ENCODE measurements around the gene KCNJ12.
"Not testable (repeated sequence)": the region's sequence is repeated elsewhere in the genome, so short reads cannot be mapped to it uniquely, and the experiment has no call there.

Gene KCNJ12

DNA sequence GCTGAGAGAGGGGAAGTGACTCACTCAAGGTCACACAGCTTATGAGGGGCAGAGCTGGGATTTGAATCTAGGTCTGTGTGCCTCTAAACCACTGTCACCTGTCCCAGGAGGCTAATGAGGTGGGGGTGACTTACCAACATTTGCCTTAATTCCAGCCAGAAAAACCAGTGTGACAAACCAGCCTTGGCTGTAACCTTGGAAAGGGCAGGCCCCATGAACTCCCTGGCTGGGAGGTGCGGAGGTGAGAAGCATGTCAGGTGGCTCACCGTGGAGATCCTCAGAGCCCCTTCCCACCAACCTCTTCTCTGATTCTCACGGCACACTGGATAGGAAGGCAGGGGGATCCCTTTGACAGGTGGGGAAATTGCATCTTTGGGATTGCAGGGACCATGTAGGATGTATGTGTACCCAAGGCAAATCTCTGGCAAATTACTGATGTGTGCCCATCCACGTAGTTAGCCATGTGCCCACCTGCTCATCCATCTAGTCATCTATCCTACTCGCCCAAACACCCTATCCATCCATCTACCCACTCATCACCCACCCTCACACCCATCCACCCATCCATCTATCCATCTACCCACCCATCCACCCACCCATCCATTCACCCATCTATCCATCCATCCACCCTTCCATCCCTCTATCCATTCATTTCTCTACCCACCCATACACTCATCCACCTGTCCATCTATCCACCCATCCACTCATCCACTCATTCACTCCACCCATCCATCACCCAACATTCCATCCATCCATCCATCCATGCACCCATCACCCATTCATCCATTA, 30.7 kb downstream of the KCNJ12 start:
- DNase-seq (ENCODE audit: low spot score), result not testable (repeated sequence)

DNA sequence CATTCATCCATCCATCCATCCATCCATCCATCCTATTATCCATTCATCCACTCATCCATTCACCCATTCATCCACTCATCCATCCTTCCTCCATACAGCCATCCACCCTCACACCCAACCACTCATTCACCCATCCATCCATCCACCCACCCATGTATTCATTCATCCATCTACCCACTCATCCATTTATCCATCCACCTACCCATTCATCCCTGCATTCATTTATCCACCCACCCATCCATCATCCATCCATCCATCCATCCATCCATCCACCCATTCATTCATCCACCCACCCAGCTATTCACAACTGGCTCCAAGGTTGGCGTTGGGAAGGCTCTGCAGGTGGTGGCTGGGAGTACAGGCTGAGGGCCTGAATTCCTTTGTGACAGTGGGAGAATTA, 31.6 kb downstream of the KCNJ12 start:
- DNase-seq (ENCODE audit: low spot score), result not testable (repeated sequence)

DNA sequence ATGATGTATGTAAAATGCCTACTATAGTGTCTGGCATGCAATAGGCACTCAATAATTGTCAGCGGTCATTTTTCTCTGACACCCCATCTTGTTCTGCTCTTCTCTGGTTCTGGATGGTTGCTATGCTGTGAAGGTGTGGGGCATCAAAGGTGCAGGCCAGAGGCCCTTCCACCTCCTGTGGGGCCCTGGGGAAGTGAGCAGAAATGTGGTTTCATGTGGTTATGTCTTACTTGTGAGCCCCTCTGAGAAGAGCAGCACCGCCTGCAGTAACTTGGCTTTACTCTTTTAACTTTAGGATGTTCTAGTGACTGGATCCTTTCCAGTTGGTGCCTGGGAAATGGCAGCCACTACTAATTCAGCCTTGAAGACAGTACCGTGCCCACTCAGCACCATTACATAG, 32.1 kb downstream of the KCNJ12 start:
- DNase-seq (ENCODE audit: low spot score), result not testable (repeated sequence)

DNA sequence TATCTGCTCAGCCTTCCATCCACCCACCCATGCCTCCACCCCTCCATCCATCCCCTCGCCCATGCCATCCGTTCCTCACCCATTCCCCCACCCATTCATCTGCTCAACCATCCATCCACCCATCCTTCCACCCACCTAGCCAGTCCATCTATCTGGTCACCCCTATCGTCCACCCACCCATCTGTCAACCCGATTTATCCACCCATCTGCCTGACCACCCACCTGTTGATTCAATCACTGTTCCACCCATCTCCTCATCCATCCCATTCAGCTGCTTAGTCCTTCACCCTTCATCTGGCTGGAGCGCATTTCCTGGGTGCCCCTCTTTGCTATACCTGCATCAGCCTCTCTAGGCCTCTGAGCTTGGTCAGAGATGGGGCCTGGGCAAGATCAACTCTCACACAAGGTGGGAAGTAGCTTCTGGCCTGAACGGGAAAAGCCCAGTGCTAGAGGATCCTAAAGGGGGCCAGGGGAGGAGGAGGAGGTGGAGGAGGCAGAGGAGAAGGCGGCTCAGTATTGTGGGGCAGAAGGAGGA, 32.7 kb downstream of the KCNJ12 start:
- not testable (repeated sequence) for DNase-seq (ENCODE audit: low spot score)

DNA sequence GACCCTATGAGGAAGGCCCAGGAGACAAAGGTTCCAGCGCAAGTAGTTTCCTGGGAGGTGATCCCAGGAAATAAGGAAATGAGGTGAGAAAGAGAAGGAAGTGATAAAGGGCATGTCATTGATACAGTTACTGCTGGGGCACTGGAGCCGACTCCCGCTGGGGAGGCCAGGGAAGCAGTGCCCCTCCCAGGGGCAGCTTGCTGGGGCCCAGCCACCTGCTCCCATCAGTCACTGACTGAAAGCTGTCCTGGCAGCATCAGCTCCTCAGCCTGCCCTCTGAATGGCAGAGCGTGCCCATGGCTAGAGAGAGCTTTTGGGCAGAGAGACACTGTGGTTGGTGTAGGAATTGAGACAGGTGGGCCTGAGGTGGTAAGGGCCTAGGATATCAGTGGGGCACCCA, 33.2 kb downstream of the KCNJ12 start:
- not testable (repeated sequence) for DNase-seq (ENCODE audit: low spot score)

DNA sequence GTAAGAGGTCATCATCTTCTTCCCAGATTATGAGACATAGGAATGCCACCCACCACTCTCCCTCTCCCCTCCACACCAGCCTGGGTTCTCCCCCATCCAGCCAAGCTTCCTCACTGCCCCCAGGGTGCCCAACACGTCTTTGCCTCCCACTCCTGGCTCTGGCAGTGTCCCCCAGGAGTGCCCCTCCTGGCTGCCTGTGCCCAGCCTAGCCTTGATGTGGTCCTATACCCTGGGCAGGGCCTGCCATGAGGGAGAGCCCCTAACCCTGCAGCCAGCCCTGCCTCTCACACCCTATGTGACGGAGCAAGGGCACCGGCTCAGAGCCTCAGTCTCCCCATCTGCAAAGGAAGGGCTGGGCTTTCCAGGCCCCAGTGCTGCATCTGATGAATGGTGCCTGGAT, 33.8 kb downstream of the KCNJ12 start:
- not testable (repeated sequence) for DNase-seq (ENCODE audit: low spot score)

DNA sequence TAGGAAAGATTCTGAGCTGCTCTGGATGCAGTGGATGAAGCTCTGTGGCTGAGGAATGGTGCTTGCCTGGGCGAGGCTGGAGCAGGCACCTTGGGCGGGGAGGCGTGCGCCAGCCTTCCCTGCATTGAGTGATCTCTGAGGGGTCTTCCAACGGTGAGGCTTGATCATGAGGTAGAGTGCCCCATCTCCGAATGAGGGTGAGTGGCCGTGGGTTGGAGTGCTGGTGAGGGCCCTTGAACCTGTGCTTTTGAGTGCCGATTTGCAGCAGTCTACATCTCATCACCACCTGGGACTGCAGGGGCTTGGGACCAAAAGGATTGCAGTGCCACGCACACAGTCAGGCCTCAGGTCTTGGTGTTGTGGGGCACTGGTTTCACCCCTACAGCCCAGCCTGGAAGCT, 34.2 kb downstream of the KCNJ12 start:
- DNase-seq (ENCODE audit: low spot score), result not testable (repeated sequence)

DNA sequence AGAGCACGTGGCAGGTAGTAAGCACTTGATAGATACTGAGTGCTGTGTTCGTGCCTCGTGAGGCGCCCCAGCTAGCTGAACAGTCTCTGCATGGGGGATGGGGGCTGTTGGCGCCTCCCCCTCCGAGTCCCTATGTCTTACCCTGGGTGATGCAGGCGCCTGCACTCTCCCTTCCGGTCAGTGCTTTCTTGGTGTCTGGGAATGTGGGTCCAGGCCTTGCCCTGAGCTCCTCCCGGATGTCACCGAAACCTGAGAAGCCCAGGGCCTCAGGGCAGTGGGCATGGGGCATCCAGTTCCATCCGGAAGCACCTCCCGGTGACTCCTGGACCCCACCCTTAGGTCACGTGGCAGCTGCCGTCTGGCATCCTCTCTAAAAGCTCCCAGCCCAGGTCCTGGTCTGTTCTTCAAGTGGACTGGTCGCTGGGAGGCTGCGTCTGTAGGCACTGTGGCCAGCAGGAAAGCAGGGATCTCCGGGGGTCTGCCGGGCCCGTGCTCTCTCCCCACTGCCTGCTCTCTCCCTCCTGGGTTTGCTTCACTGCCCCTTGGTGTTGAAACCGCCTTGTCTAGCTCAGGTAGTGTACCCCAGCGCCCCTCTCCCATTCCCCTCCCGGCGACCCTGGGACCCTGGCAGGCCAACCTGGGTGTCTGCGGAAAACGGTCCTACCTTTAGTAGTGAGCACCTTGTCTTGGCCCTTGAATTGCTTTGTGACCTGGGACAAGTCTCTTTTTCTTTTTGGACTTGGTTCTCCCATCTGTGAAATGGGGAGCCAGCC, 34.9 kb downstream of the KCNJ12 start:
- DNase-seq (ENCODE audit: low spot score), result not testable (repeated sequence)

DNA sequence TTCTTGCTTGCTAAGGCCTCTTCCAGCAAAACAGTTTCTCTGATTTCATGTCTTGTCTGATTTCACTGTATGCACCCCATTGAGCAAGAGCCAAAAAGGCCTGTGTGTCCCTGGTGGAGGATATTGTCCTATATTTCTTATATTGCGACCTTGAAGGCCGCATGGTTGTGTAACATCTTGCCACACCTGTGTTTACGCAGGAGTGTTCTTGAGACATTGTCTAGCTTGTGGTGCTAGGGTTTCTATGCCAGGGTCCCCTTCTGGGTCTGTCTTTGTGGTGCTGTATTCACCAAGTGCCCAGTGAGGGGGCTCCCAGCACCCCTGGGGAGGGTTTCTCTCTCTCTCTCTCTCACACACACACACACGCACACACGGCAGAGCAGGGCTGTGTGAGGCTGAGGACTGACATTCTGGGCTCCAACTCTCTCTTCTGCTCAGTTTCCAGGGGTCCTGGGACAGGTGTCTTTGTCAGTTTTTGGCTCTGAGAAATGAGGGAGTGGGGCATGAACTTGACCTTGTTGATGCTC, 35.6 kb downstream of the KCNJ12 start:
- not testable (repeated sequence) for DNase-seq (ENCODE audit: low spot score)

DNA sequence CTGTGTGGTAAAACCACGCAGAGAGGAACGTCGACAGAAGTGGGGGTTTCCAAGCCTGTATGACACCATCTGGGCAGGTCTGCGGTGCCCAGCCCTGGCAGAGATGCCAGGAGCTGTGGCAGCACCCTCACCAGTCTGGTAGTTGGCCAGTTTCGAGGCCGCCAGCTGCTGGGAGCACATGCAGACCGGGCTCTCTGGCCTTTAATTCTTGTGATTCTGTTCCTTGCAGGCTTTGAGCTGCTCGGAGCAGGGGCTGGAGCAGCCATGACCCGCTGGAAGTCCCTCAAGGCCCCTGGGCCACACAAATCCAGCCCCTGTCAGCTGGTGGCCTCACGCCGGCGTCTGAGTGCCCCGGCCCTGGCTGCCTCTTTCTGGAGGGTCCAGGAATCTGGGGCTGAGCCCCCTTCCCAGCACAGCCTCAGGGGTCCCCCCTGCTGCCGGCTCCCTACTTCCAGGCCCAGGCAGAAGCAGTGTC, 36.1 kb downstream of the KCNJ12 start:
- DNase-seq (ENCODE audit: low spot score), result not testable (repeated sequence)

DNA sequence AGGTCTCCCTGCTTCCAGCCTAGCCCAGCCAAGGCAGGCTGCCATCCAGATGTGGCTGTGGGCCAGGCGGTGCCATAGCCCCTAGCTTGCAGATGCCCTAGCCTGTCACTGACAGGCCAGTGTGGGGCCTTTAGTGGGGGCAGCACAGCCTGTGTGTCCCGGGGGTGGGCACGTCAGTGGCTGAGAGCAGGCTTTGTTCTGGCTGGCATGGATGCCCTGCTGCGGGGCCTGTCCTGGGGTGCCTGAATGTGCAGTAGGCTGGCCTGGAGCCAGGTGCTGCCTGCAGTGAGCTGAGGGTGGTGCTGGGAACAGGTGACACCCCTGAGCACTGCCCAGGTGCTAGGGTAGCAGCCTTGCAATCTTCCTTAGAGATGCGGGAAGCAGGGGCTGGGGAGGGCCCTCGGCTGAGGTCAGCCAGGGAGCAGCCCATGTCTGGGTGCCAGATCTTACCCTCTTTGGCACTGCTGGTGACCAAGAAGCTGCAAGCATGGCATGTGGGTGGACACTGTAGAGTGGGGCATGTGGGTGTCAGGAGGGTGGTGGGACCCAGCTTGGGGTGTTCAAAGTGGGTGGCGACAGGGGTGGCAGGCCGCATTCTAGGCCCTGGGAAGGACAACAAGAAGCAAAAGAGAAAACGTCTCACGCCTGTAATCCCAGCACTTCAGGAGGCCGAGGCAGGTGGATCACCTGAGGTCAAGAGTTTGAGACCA, 37.6 kb downstream of the KCNJ12 start:
- DNase-seq (ENCODE audit: low spot score), result not testable (repeated sequence)

DNA sequence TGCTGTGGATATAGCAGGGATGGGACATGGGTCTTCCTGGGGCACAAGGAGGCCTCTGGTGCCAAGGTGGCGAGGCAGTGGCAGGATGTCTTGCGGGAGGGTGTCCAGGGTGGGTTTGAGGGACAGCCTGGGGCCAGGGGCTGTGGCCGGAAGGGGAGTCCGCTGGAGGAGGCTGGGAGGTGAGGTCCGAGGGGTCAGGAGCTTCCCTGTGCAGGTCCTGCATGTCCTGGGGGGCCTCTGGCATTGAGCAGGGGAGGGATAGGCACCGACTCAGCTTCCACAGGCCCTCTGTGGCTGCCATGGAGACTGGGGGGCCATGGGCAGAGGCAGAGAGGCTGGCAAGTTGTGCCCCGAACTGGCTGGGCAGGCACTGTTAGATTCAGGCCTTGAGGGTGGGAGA, 38.5 kb downstream of the KCNJ12 start:
- not testable (repeated sequence) for DNase-seq (ENCODE audit: low spot score)

DNA sequence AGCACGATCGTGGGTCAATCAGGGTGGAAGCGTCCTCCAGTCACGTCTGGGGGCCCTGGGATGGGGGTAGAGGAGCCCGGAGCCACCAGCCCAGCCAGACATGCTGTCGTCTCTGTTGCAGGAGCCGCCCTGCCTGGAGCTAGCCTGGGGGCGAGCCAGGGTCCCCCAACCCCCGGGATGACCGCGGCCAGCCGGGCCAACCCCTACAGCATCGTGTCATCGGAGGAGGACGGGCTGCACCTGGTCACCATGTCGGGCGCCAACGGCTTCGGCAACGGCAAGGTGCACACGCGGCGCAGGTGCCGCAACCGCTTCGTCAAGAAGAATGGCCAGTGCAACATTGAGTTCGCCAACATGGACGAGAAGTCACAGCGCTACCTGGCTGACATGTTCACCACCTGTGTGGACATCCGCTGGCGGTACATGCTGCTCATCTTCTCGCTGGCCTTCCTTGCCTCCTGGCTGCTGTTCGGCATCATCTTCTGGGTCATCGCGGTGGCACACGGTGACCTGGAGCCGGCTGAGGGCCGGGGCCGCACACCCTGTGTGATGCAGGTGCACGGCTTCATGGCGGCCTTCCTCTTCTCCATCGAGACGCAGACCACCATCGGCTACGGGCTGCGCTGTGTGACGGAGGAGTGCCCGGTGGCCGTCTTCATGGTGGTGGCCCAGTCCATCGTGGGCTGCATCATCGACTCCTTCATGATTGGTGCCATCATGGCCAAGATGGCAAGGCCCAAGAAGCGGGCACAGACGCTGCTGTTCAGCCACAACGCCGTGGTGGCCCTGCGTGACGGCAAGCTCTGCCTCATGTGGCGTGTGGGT, 39.2 kb downstream of the KCNJ12 start:
- DNase-seq (ENCODE audit: low spot score), result not testable (repeated sequence)

DNA sequence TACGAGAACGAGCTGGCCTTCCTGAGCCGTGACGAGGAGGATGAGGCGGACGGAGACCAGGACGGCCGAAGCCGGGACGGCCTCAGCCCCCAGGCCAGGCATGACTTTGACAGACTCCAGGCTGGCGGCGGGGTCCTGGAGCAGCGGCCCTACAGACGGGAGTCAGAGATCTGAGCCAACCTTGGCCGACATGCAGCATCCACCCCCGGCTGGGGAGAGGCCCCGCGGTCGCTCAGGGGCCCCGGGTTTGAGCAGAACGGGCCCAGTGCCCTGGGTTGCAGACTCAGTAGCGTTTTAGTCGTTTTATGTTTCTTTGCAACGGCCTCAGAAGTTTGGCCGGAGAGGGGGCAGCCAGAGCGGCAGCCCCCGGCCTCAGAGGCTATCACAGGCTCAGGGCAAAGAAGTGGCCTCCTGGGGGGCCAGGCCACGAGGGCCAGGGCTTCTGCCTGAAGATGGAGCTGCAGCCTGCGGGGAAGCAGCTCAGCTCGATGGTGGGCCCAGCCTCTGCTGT, 40.4 kb downstream of the KCNJ12 start:
- DNase-seq (ENCODE audit: low spot score), result not testable (repeated sequence)

DNA sequence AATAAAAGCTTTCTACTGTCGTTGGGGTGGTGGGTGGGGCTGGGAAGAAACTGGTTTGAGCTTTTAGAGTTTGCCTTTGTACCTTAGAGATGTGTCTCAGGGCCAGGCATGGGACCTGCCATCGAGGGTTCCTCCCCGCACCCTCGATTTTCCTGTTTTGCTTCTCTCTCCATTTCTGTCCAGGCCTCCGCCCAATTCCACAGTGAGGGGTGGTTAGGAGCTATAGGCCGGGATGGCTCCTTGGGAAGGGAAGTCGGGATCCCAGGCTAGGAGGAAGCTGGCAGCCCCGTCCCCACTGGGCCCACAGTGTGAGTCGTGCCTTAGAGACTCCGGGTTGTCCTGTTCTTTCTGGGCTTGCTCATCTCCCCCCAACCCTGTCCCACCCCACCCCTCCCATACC, 41.2 kb downstream of the KCNJ12 start:
- not testable (repeated sequence) for DNase-seq (ENCODE audit: low spot score)

DNA sequence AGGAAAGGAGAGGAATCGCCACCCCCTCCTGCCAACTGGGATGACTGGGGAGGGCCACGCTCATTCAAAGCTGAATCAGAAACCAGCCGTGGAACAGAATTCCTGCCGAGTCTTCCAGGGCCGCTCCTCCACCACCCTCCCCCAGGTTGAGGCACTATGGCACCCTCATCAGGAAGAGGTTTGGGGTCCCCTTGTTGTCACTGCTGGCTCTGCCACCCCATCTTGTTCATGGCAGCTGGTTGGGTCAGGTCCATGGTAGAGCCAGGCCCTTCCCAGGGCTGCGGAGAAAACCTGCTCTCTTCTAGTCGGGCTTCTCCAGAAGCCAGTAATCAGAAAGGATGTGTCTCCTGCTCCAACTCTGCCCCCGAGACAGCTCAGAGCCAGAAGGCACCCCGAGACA, 41.8 kb downstream of the KCNJ12 start:
- no peak for DNase-seq (ENCODE audit: low spot score)

DNA sequence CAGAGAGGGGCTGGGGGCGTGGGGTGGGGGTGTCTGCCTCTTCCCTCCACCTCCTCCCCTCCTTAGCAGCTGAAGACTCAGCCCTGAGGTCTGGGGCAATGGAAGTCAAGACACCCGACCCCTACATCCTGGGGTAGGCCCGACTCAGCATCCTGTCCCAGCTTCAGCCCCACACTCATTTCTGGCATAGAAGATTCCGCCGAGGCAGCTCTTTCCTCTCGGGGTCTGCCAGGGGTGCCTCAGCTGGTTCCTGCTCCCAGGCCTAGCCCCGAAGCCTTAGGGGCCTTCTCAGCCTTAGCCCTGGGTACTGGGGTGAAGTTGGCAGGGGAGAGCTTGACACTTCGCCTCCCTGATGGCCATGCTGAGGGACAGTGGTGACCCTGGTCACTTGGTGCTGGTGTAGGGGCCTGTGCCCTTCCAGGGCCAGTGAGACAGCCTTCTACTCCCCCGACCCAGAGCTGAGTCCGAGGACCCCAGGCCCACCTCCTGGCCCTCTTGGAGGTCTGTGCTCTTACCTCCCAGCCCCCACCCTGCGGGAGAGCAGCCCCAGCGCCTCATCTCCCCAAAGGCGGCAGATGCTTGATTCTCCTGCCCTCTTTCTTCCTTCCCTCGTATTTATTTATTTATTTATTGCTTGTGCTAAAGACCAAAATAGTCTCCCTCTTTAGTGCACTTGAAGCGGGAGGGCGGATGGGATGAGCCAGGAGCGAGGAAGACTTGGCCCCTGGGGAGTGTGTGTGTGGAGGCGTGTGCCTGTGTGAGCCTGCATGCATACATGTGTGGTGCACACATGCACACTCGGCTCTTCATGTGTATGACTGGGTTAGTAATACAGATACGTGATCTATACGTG, 42.5 kb downstream of the KCNJ12 start:
- DNase-seq (ENCODE audit: low spot score), result no peak

DNA sequence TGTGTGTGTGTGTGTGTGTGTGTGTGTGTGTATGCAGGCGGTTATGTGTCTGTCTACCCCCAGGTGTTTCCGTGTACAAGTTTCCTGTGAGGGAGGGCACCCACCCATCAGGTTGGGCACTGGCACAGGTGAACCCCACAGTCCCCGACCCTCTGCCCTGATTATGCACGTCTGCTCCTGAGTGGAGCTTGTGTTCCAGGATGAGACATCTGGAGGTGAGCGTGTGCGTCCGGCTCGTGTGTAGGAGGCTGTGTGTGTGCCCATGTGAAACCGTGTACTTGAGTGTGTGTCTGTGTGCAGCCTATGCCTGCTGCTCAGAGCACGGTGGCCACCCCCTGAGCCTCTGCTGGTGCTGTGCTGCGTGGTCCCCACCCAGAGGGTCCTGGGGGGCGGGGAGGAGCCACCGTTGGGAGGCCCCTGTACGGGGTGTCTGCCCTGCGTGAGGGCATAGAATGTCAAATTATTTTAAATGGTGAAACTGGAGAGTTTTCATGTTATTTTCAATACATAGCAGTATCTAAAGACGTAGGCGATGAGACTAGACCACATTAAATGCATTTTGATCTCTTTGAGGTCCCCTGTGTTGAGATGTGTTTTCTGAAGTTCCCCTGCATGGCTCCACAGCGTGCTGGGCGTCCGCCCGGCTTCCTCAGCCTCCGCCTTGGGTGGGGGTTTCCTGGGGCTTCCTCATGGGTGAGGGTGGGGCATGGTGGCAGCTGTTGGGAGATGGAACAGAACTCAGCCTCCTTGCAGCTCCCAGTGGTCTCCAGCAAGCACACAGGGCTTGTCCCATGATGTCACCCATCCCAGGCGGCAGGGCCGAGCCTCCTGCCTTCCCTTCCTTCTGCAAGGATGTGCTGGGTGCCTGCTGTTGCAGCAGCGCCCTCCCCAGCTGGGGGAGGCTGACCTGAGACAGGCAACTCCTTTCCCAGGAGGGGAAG, 43.4 kb downstream of the KCNJ12 start:
- no peak for DNase-seq (ENCODE audit: low spot score)

All from SK-N-DZ (cell line).